ENCODE data around the gene SMARCB1.

The SMARCB1 gene

GRCh38 chr22:23804781-23805291 lies 18.1 kb downstream of the SMARCB1 start:
- no peak for DNase-seq

- DNase-seq: no peak
These were observed 20.1 kb downstream of the SMARCB1 start for GRCh38 chr22:23806837-23807236.

- no peak for DNase-seq
These were observed 25.6 kb downstream of the SMARCB1 start for GRCh38 chr22:23812378-23812777.

- DNase-seq: no peak
These were observed 28.9 kb downstream of the SMARCB1 start for GRCh38 chr22:23815541-23816155.

- no peak for DNase-seq
These were observed 29.6 kb downstream of the SMARCB1 start for GRCh38 chr22:23816156-23816976.

GRCh38 chr22:23817146-23817545 lies 30.4 kb downstream of the SMARCB1 start:
- no peak for DNase-seq

- no peak for DNase-seq
These were observed 31.8 kb downstream of the SMARCB1 start for GRCh38 chr22:23818541-23818940.

- no peak for DNase-seq
These were observed 34.0 kb downstream of the SMARCB1 start for GRCh38 chr22:23820748-23821211.

- no peak for DNase-seq
These were observed 35.4 kb downstream of the SMARCB1 start for GRCh38 chr22:23822101-23822671.

- DNase-seq: no peak
These were observed 36.6 kb downstream of the SMARCB1 start for GRCh38 chr22:23823331-23823791.

- no peak for DNase-seq
These were observed 37.9 kb downstream of the SMARCB1 start for GRCh38 chr22:23824476-23825245.

- no peak for DNase-seq
These were observed 38.6 kb downstream of the SMARCB1 start for GRCh38 chr22:23825246-23825905.

GRCh38 chr22:23826510-23827350 lies 40.0 kb downstream of the SMARCB1 start:
- no peak for DNase-seq

GRCh38 chr22:23827351-23827995 lies 40.7 kb downstream of the SMARCB1 start:
- no peak for DNase-seq

GRCh38 chr22:23828800-23829680 lies 42.3 kb downstream of the SMARCB1 start:
- no peak for DNase-seq

GRCh38 chr22:23829845-23830372 lies 43.1 kb downstream of the SMARCB1 start:
- DNase-seq: no peak

- no peak for DNase-seq
These were observed 44.5 kb downstream of the SMARCB1 start for GRCh38 chr22:23831261-23831660.

GRCh38 chr22:23831781-23832180 lies 45.0 kb downstream of the SMARCB1 start:
- no peak for DNase-seq

GRCh38 chr22:23832226-23833016 lies 45.7 kb downstream of the SMARCB1 start:
- no peak for DNase-seq

All from RPMI8226 (cell line).